HG03159 (cell line): Measurements from ENCODE around the gene NUP155.
A peak's percentile ranks its signal among the peaks of the same experiment; 100 is the strongest.
"Not testable (repeated sequence)": the region's sequence is repeated elsewhere in the genome, so short reads cannot be mapped to it uniquely, and the experiment has no call there.

Experiments
- ATAC-seq: cut with Tn5 transposase; IDR thresholded peaks from one replicate; pipeline ENCODE4 v1.9.1; 2021; ENCODE audit warnings: mild to moderate bottlenecking, moderate library complexity; ENCODE audit not compliant: unreplicated experiment

The NUP155 gene

DNA sequence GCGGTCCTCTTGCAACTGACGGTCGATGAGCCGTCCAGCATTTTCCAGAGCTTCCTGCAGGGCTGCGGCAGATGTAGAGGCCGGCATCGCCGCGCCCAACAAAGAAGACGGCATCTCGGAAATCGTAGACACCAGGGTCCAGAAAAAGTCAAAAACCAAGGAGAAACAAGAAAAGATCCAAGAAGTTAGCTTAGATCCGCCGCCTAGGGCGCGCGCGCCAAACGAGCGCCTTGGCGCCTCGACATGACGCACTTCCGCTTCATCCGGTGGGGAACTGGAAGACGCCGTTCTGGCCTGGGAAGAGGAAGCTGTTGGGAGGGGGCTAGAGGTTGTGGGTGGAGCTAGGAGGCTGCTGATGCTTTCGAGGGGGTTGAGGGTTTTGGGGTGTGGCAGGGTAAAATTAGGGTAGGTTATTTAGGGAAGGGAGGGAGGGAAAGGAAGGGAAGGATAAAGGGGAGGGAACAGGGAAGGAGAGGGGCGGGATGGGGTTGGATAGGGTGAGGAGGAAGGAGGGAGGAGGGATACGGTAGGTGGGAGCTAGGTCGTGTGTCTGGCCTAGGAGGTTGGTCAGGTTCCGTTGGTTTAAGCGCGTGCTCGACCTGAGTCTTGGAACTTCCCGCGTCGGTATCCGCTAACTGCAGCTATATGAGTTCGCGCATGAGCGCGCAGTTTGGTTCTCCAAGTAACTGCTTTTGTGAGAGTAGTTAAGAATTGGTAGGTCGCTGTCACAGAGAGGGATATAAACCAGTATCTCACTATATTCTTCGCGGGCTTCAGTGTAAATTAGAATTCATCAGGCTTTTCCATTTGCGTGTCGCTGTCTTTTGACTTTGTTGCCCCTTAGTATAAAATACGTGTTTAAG, at the start of gene NUP155:
Gene NUP155 (minus strand): TSS at position 243 of the 863 bp plus-strand sequence. CDS start 129 bp downstream, at position 114.
- ATAC-seq: peak; percentile 89

DNA sequence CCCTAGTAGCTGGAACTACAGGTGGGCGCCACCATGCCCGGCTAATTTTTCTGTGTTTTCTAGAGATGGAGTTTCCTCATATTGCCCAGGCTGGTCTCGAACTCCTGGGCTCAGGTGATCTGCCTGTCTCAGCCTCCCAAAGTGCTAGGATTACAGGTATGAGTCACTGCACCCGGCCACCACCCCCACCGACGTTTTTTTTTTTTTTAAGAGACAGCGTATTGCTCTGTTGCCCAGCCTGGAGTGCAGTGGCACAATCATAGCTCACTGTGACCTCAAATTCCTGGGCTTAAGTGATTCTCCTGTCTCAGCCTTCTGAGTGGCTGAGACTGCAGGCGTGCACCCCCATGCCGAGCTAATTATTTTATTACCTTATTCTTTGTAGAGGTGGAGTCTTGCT, 46.4 kb upstream of the NUP155 start:
- no peak for ATAC-seq

DNA sequence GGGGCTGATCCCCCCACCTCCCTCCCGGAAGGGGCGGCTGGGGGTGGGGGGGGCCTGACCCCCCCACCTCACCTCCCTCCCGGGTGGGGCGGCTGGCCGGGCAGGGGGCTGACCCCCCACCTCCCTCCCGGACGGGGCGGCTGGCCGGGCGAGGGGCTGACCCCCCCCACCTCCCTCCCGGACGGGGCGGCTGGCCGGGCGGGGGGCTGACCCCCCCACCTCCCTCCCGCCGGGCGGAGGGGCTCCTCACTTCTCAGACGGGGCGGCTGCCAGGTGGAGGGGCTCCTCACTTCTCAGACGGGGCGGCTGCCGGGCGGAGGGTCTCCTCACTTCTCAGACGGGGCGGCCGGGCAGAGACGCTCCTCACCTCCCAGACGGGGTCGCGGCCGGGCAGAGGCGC, 44.5 kb upstream of the NUP155 start:
- ATAC-seq: not testable (repeated sequence)

- no peak for ATAC-seq
Observed at GRCh38 chr5:37412515-37412914, 41.6 kb upstream of the NUP155 start.

DNA sequence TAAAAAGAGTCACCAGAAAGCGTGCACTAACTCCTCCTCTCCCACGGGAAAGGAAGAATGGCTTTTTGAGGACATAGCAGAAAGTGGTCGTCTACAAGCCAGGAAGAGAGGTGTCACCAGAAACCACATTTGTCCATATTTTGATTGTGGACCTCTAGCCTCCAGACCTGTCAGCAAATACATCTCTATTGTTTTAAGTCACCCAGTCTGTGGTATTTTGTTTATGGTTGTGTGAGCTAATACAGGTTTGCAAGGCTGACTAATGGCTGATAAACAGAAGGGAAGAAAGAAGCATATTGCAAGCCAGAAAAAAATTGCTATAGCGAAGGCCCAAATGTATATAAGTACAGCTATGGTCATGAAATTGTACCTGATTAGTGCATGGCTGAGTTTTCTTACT, 29.6 kb upstream of the NUP155 start:
- ATAC-seq: no peak

GRCh38 chr5:37396352-37396751, 25.4 kb upstream of the NUP155 start:
- ATAC-seq: no peak

GRCh38 chr5:37391591-37391990, 20.7 kb upstream of the NUP155 start:
- no peak for ATAC-seq

DNA sequence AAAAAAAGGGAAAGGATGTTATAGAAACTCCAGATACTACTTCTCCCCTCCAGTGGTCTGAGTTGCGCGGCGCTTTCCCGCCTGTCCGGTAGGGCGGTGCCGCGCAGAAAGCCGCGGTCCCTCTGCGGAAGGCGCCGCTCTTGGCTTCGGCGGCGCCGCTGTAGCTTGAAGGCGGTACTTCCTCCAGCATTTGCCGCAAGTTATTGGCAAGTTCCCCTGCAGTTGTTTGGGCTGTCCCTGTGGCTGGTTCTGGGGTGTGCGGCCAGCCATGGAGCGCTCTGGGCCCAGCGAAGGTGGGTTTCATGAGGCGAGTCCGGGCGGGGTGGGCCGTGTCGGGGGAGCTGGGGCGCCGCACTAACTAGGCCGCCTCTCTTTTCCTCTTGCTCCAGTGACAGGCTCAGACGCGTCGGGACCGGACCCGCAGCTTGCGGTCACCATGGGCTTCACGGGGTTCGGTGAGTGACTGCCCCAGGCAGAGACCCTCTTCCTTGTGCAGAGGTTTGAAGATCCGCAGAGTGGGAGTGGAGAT, 8.3 kb upstream of the NUP155 start, which contains the start of gene WDR70:
Gene WDR70 (plus strand): TSS at position 219 of the 529 bp plus-strand sequence. CDS start 50 bp downstream, at position 269.
- peak; percentile 96 for ATAC-seq

DNA sequence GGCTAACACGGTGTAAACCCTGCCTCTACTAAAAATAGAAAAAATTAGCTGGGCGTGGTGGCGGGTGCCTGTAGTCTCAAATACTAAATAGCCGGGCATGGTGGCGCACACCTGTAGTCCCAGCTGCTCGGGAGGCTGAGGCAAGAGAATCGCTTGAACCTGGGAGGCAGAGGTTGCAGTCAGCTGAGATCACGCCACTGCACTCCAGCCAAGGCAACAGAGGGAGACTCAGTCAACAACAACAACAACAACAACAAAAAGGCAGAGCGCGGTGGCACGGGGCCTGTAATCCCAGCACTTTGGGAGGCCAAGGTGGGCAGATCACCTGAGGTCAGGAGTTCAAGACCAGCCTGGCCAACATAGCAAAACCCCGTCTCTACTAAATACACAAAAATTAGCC, 7.2 kb upstream of the NUP155 start:
- ATAC-seq: not testable (repeated sequence)

DNA sequence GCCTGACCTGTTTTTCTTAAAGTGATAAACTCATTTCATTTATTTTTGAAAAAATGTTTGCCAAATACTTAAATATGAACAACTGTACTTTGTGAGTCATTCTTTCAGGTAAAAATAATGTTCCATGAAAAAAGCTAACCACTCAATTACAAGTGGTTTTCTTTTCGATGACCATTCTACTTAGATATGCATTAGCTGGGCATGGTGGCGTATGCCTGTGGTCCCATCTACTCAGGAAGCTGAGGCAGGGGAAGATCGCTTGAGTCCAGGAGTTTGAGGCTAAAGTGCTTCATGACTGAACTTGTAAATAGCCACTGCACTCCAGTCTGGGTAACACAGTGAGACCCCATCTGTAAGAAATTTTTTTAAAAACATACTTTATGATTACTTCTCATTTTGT, 4.2 kb upstream of the NUP155 start:
- ATAC-seq: no peak

DNA sequence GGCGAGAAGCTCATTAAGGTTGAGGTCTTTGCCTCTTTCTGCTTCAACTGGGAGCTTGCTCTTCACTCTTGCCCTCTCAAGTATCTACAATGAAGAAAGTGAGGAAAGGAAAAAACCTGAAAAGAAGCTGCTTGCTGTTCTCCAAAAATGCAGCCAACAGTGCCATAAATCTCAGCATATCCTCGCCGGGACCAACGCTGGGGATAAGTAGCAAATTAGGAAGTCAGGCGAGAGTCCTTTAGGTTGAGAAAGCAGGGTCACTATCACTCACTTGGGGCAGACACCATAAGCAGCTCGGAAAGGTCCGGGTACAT, 399 bp downstream of the NUP155 start:
- ATAC-seq: no peak

DNA sequence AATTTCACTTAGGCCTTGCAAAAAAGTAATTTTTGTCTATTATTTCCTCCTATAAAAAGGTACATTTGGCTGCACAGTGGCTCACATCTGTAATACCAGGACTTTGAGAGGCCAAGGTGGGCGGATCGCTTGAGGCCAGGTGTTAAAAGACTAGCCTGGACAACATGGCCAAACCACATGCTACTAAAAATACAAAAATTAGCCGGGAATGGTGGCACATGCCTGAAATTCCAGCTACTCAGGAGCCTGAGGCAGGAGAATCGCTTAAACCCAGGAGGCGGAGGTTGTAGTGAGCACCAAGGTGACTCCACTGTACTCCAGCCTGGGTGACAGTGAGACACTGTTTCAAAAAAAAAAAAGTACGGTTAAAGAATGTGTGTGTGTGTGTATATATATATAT, 15.7 kb downstream of the NUP155 start:
- no peak for ATAC-seq

DNA sequence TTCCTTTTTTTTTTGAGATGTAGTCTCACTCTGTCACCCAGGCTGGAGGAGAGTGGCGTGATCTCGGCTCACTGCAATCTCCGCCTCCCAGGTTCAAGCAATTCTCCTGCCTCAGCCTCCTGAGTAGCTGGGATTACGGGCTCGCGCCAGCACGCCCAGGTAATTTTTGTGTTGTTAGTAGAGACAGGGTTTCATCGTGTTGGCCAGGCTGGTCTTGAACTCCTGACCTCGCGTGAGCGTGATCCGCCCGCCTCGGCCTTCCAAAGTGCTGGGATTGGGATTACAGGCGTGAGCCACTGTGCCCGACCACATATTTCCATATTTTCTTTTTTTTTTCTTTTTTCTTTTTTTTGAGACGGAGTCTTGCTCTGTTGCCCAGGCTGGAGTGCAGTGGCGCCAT, 28.2 kb downstream of the NUP155 start:
- not testable (repeated sequence) for ATAC-seq

DNA sequence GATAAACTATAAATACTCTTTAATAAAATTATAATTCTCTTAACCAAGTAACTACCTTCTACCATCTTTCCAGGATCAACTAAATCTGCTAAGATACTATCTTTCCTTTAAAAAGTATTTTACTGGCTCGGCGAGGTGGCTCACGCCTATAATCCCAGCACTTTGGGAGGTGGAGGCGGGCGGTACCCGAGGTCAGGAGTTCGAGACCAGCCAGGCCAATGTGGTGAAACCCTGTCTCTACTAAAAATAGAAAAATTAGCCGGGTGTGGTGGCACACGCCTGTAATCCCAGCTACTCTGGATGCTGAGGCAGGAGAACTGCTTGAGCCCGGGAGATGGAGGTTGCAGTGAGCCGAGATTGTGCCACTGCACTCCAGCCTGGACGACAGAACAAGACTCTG, 36.2 kb downstream of the NUP155 start:
- not testable (repeated sequence) for ATAC-seq

- ATAC-seq: no peak
Observed at GRCh38 chr5:37326536-37326935, 44.4 kb downstream of the NUP155 start.

DNA sequence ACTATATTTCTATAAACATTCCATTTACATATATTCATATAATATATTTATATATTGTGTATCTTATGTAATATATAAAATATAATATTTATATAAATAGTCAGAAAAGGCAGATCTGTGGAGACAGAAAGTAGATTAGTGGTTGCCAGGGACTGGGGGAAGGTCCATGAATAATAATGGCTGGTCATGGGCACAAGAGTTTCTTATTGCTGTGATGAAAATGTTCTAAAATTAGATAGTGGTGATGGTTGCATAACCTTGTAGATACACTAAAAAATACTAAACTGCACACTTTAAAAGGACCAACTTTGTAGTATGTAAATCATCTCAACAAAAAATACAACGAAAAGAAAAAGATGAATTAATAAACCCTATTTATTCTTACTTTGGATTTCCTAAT, 47.3 kb downstream of the NUP155 start:
- no peak for ATAC-seq

GRCh38 chr5:37319037-37319782, 51.7 kb downstream of the NUP155 start:
- ATAC-seq: no peak

DNA sequence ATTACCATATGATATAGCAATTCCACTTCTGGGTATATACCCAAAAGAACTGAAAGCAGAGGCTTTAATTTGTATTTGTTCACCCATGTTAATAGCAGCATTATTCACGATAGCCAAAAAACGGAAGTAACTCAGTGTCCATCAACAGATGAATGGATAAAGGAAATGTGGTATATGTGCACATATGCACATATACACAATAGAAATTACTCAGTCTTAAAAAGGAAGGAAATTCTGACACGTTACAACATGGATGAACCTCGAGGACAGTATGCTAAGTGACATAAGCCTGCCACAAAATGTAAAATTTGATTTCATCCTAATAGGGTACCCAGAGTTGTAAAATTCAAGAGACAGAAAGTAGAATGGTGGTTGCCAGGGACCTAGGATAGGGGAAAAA, 54.9 kb downstream of the NUP155 start:
- ATAC-seq: no peak

GRCh38 chr5:37310360-37310759, 60.5 kb downstream of the NUP155 start:
- no peak for ATAC-seq

DNA sequence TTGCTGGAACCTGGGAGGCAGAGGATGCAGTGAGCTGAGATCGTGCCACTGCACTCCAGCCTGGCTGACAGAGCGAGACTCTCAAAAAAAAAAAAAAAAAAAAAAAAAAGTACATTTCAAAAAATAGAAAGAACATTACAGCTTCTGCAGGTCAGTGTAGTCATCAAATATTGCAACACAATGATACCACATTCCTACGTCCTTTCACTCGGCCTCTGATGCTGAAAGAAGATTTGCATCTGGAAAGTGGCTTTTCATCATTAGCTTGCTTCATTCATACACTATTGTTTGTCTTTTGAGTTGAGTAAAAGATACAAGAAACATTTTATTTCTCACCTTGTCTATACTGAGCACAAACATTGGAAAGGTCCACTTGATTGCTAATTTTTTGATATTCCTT, 62.1 kb downstream of the NUP155 start:
- no peak for ATAC-seq

DNA sequence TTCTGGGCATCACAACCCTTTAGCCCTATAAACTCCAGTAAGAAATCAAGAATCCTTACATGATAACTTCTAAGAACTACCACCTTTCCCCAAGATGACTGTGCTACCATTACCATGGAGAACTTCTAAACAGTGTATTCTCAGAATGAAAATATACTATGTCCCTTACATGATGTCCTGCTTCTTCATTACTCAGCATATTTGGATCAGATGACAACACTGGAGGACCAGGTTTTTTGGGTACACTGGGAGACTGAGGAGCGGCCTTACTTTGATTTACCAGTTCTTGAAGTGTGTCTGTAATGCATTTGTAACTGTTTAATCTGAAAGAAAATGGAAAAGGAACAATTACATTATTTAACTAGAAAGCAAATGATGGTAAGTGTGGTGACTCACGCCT, 66.0 kb downstream of the NUP155 start:
- ATAC-seq: no peak

DNA sequence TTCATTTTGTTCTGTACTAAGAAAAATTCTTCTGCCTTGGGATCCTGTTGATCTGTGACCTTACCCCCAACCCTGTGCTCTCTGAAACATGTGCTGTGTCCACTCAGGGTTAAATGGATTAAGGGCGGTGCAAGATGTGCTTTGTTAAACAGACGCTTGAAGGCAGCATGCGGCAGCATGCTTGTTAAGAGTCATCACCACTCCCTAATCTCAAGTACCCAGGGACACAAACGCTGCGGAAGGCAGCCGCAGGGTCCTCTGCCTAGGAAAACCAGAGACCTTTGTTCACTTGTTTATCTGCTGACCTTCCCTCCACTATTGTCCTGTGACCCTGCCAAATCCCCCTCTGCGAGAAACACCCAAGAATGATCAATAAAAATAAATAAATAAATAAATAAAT, 74.6 kb downstream of the NUP155 start:
- ATAC-seq: not testable (repeated sequence)
